ENCODE measurements around the gene SUGP2.

- TF ChIP-seq CTCF (IDR thresholded peaks at IDR 0.05) (no peak), POLR2AphosphoS5 (IDR thresholded peaks at IDR 0.05) (no peak), POLR2A (IDR thresholded peaks at IDR 0.05) (no peak)
Measured at GRCh38 chr19:19081642-19082151, 48.4 kb upstream of the SUGP2 start.

Measured in prostate gland (tissue), 2 donors.